Trophoblast cell (in vitro differentiated cells and primary cell): ENCODE data around the gene ATOH7.

Experiments used
- DNase-seq, 2 donors: peaks; one replicate each; pipeline ENCODE4 v3.0.0-alpha.2; 2016
- H2AFZ ChIP-seq: 2 replicates; pipeline ENCODE4 v1.6.1; 2013; ENCODE audit warnings: low read length, moderate library complexity, mild to moderate bottlenecking; ENCODE audit not compliant: insufficient read depth, poor library complexity
- H2AK5ac ChIP-seq: 2 replicates; pipeline ENCODE4 v1.6.1; 2013; ENCODE audit warnings: mild to moderate bottlenecking, low read length
- H2BK120ac ChIP-seq: 2 replicates; pipeline ENCODE4 v1.6.1; 2013; ENCODE audit warnings: low read length, mild to moderate bottlenecking, moderate library complexity; ENCODE audit not compliant: insufficient read depth, poor library complexity
- H2BK12ac ChIP-seq: 2 replicates; pipeline ENCODE4 v1.6.1; 2013; ENCODE audit warnings: mild to moderate bottlenecking, low read length, moderate library complexity
- H2BK5ac ChIP-seq: 2 replicates; pipeline ENCODE4 v1.6.1; 2013; ENCODE audit warnings: low read length, low read depth, moderate library complexity, mild to moderate bottlenecking; ENCODE audit not compliant: poor library complexity
- H3K14ac ChIP-seq: 2 replicates; pipeline ENCODE4 v1.6.1; 2013; ENCODE audit warnings: mild to moderate bottlenecking, low read length
- H3K18ac ChIP-seq: 2 replicates; pipeline ENCODE4 v1.6.1; 2013; ENCODE audit warnings: mild to moderate bottlenecking, low read length
- H3K23ac ChIP-seq: 2 replicates; pipeline ENCODE4 v1.6.1; 2013; ENCODE audit warnings: low read length
- H3K27ac ChIP-seq: 2 replicates; pipeline ENCODE4 v1.5.1; 2013; ENCODE audit warnings: low read depth, mild to moderate bottlenecking, inconsistent platforms, low read length, moderate library complexity
- H3K27me3 ChIP-seq: 2 replicates; pipeline ENCODE4 v1.6.1; 2013; ENCODE audit warnings: inconsistent platforms, mild to moderate bottlenecking, low read length, moderate library complexity; ENCODE audit not compliant: insufficient read depth
- H3K36me3 ChIP-seq, 2 experiments: 1 replicate in 1 of 2; 2 replicates in 1 of 2; pipeline ENCODE4 v1.6.1; 2013; ENCODE audit warnings: low read length in 2 of 2, mild to moderate bottlenecking in 2 of 2, moderate library complexity in 1 of 2; ENCODE audit not compliant: insufficient read depth in 2 of 2, control insufficient read depth in 1 of 2
- H3K4ac ChIP-seq: 2 replicates; pipeline ENCODE4 v1.6.1; 2013; ENCODE audit warnings: low read depth, mild to moderate bottlenecking, low read length, moderate library complexity
- H3K4me1 ChIP-seq, 2 experiments: 1 replicate in 1 of 2; 2 replicates in 1 of 2; pipeline ENCODE4 v1.6.1; 2013; ENCODE audit warnings: low read length in 2 of 2, mild to moderate bottlenecking in 2 of 2, moderate library complexity in 1 of 2; ENCODE audit not compliant: insufficient read depth in 2 of 2, control insufficient read depth in 1 of 2
- H3K4me2 ChIP-seq: 2 replicates; pipeline ENCODE4 v1.6.1; 2013; ENCODE audit warnings: inconsistent platforms, mild to moderate bottlenecking, low read length, moderate library complexity
- H3K4me3 ChIP-seq: 2 replicates; pipeline ENCODE4 v1.5.1; 2013; ENCODE audit warnings: mild to moderate bottlenecking, low read depth, low read length, inconsistent platforms
- H3K79me1 ChIP-seq: one replicate; pipeline ENCODE4 v1.6.1; 2013; ENCODE audit warnings: low read length
- H3K79me2 ChIP-seq: 2 replicates; pipeline ENCODE4 v1.6.1; 2013; ENCODE audit warnings: low read length, mild to moderate bottlenecking; ENCODE audit not compliant: control insufficient read depth, insufficient read depth, poor library complexity
- H3K9ac ChIP-seq: 2 replicates; pipeline ENCODE4 v1.6.1; 2013; ENCODE audit warnings: mild to moderate bottlenecking, low read length
- H3K9me3 ChIP-seq: 2 replicates; pipeline ENCODE4 v1.6.1; 2013; ENCODE audit warnings: low read depth, mild to moderate bottlenecking, control low read depth, inconsistent platforms, low read length; ENCODE audit not compliant: insufficient read depth
- H4K12ac ChIP-seq: 2 replicates; pipeline ENCODE4 v1.6.1; 2013; ENCODE audit warnings: low read depth, mild to moderate bottlenecking, low read length, moderate library complexity
- H4K8ac ChIP-seq: 2 replicates; pipeline ENCODE4 v1.6.1; 2013; ENCODE audit warnings: low read depth, mild to moderate bottlenecking, low read length, moderate library complexity
- H4K91ac ChIP-seq: one replicate; pipeline ENCODE4 v1.6.1; 2013; ENCODE audit warnings: low read depth, mild to moderate bottlenecking, low read length, moderate library complexity
- WGBS: extraction: QIAGEN DNeasy Blood & Tissue Kit; methylation state at CpG from one replicate; pipeline ENCODE4 v1.1.7; 2013; ENCODE audit warnings: missing lambda C conversion rate; ENCODE audit not compliant: insufficient read length, insufficient coverage; ENCODE audit errors: extremely low coverage; 5-methylcytosine and 5-hydroxymethylcytosine counted together

ATOH7 gene

GRCh38 chr10:68242051-68242450 is 10.1 kb upstream of the ATOH7 start:
- H4K12ac ChIP-seq, result no peak overlapping the region
- H3K18ac ChIP-seq, result no peak overlapping the region
- H2BK120ac ChIP-seq, result no peak overlapping the region
- no peak overlapping the region for H3K27ac ChIP-seq
- no peak overlapping the region for H3K23ac ChIP-seq
- no peaks in the 10 kb centered on the region for H3K79me2 ChIP-seq
- no peaks in the 10 kb centered on the region for H3K4me1 ChIP-seq
- H2BK5ac ChIP-seq, result no peak overlapping the region
- H3K36me3 ChIP-seq, result no peaks in the 10 kb centered on the region
- H3K9ac ChIP-seq, result no peak overlapping the region
- no peak overlapping the region for H3K4me2 ChIP-seq
- no peak overlapping the region for H3K4me3 ChIP-seq
- H3K4ac ChIP-seq, result no peak overlapping the region
- no peak overlapping the region for H3K14ac ChIP-seq
- no peaks in the 10 kb centered on the region for H3K79me1 ChIP-seq
- H3K9me3 ChIP-seq, result no peaks in the 10 kb centered on the region
- no peak for DNase-seq
- no peak overlapping the region for H4K91ac ChIP-seq
- H2AFZ ChIP-seq, result no peak overlapping the region
- no peak overlapping the region for H4K8ac ChIP-seq
- WGBS, result no CpG with 5 or more reads among the region's 2 CpGs
- H3K27me3 ChIP-seq, result no peaks in the 10 kb centered on the region
- no peak overlapping the region for H2AK5ac ChIP-seq
- H2BK12ac ChIP-seq, result no peak overlapping the region

GRCh38 chr10:68239596-68240150 is 7.8 kb upstream of the ATOH7 start:
- Histone ChIP-seq H3K4me1 (no peaks in the 10 kb centered on the region), H2BK5ac (no peak overlapping the region), H3K27ac (no peak overlapping the region), H2AK5ac (no peak overlapping the region), H4K91ac (no peak overlapping the region), H3K27me3 (no peaks in the 10 kb centered on the region), H3K4me3 (no peak overlapping the region), H3K4ac (no peak overlapping the region), H4K12ac (no peak overlapping the region), H2BK120ac (no peak overlapping the region), H3K18ac (no peak overlapping the region), H2BK12ac (no peak overlapping the region), H3K36me3 (no peaks in the 10 kb centered on the region), H2AFZ (no peak overlapping the region), H3K23ac (no peak overlapping the region), H4K8ac (no peak overlapping the region), H3K79me2 (no peaks in the 10 kb centered on the region), H3K79me1 (no peaks in the 10 kb centered on the region), H3K4me2 (no peak overlapping the region), H3K9me3 (no peaks in the 10 kb centered on the region), H3K14ac (no peak overlapping the region), H3K9ac (no peak overlapping the region)
- no peak for DNase-seq
- no CpG with 5 or more reads among the region's 5 CpGs for WGBS

- no peak overlapping the region for H4K12ac ChIP-seq
- no peak for DNase-seq
- no peaks in the 10 kb centered on the region for H3K79me1 ChIP-seq
- H3K4me1 ChIP-seq, result no peaks in the 10 kb centered on the region
- H4K8ac ChIP-seq, result no peak overlapping the region
- H3K27me3 ChIP-seq, result no peaks in the 10 kb centered on the region
- no peak overlapping the region for H3K18ac ChIP-seq
- H3K27ac ChIP-seq, result no peak overlapping the region
- no peak overlapping the region for H2AK5ac ChIP-seq
- H4K91ac ChIP-seq, result no peak overlapping the region
- no peak overlapping the region for H3K14ac ChIP-seq
- no peaks in the 10 kb centered on the region for H3K9me3 ChIP-seq
- no peak overlapping the region for H3K23ac ChIP-seq
- H3K9ac ChIP-seq, result no peak overlapping the region
- no peak overlapping the region for H3K4me2 ChIP-seq
- H2BK120ac ChIP-seq, result no peak overlapping the region
- WGBS, result no CpG with 5 or more reads among the region's 5 CpGs
- H3K4ac ChIP-seq, result no peak overlapping the region
- no peaks in the 10 kb centered on the region for H3K36me3 ChIP-seq
- H3K79me2 ChIP-seq, result no peaks in the 10 kb centered on the region
- H3K4me3 ChIP-seq, result no peak overlapping the region
- no peak overlapping the region for H2AFZ ChIP-seq
- no peak overlapping the region for H2BK5ac ChIP-seq
- H2BK12ac ChIP-seq, result no peak overlapping the region
These were observed 7.2 kb upstream of the ATOH7 start for GRCh38 chr10:68239069-68239468.

GRCh38 chr10:68238371-68238770 is 6.5 kb upstream of the ATOH7 start:
- Histone ChIP-seq H4K8ac (no peak overlapping the region), H3K36me3 (no peaks in the 10 kb centered on the region), H3K18ac (no peak overlapping the region), H3K27me3 (no peaks in the 10 kb centered on the region), H2BK5ac (no peak overlapping the region), H2AFZ (no peak overlapping the region), H4K12ac (no peak overlapping the region), H2AK5ac (no peak overlapping the region), H3K4me1 (no peaks in the 10 kb centered on the region), H3K9me3 (no peaks in the 10 kb centered on the region), H2BK12ac (no peak overlapping the region), H3K79me1 (no peaks in the 10 kb centered on the region), H2BK120ac (no peak overlapping the region), H3K14ac (no peak overlapping the region), H3K27ac (no peak overlapping the region), H3K4ac (no peak overlapping the region), H3K4me3 (peak overlapping the region; percentile 37), H3K9ac (no peak overlapping the region), H3K23ac (peak overlapping the region; percentile 69), H3K79me2 (no peaks in the 10 kb centered on the region), H3K4me2 (no peak overlapping the region), H4K91ac (no peak overlapping the region)
- no CpG with 5 or more reads among the region's 6 CpGs for WGBS
- DNase-seq, result no peak
